HEK293 (cell line): Measurements from ENCODE around the gene NOSIP.

Experiments used
- GLIS1 ChIP-seq: fragments of 450-650 bp; formaldehyde crosslinking; IDR thresholded peaks from 2 replicates; pipeline ENCODE4 v1.5.1; 2016; ENCODE audit warnings: missing biosample characterization, missing genetic modification characterization
- KLF7 ChIP-seq: fragments of 450-650 bp; formaldehyde crosslinking; IDR thresholded peaks from 2 replicates; pipeline ENCODE4 v1.5.1; 2016; ENCODE audit warnings: missing biosample characterization, missing genetic modification characterization, borderline replicate concordance
- MYNN ChIP-seq: fragments of 450-650 bp; formaldehyde crosslinking; IDR thresholded peaks from 2 replicates; pipeline ENCODE4 v1.5.1; 2016; ENCODE audit warnings: missing biosample characterization, missing genetic modification characterization, borderline replicate concordance
- PRDM6 ChIP-seq: fragments of 450-650 bp; formaldehyde crosslinking; IDR thresholded peaks from 2 replicates; pipeline ENCODE4 v1.5.1; 2017; ENCODE audit warnings: missing biosample characterization, missing genetic modification characterization
- ZBTB17 ChIP-seq: fragments of 450-650 bp; formaldehyde crosslinking; IDR thresholded peaks from 2 replicates; pipeline ENCODE4 v1.5.1; 2016; ENCODE audit warnings: missing biosample characterization, missing genetic modification characterization
- ZBTB21 ChIP-seq: fragments of 450-650 bp; formaldehyde crosslinking; IDR thresholded peaks from 2 replicates; pipeline ENCODE4 v1.5.1; 2017; ENCODE audit warnings: missing biosample characterization, missing genetic modification characterization
- ZBTB6 ChIP-seq: fragments of 450-650 bp; formaldehyde crosslinking; IDR thresholded peaks from 2 replicates; pipeline ENCODE4 v1.5.1; 2017; ENCODE audit warnings: missing biosample characterization, missing genetic modification characterization
- ZEB2 ChIP-seq: fragments of 450-650 bp; formaldehyde crosslinking; IDR thresholded peaks from 2 replicates; pipeline ENCODE4 v1.5.1; 2016; ENCODE audit warnings: missing biosample characterization, missing genetic modification characterization
- ZIC2 ChIP-seq: fragments of 450-650 bp; formaldehyde crosslinking; IDR thresholded peaks from 2 replicates; pipeline ENCODE4 v1.5.1; 2016; ENCODE audit warnings: missing biosample characterization, missing genetic modification characterization
- ZNF202 ChIP-seq: fragments of 450-650 bp; formaldehyde crosslinking; IDR thresholded peaks from 2 replicates; pipeline ENCODE4 v1.5.1; 2016; ENCODE audit warnings: missing biosample characterization, missing genetic modification characterization, borderline replicate concordance
- ZNF350 ChIP-seq: fragments of 450-650 bp; formaldehyde crosslinking; IDR thresholded peaks from 2 replicates; pipeline ENCODE4 v1.5.0; 2017; ENCODE audit warnings: missing biosample characterization, mild to moderate bottlenecking, missing genetic modification characterization
- ZNF398 ChIP-seq: fragments of 450-650 bp; formaldehyde crosslinking; IDR thresholded peaks from 2 replicates; pipeline ENCODE4 v1.5.1; 2017; ENCODE audit warnings: missing biosample characterization, missing genetic modification characterization
- ZNF580 ChIP-seq: fragments of 450-650 bp; formaldehyde crosslinking; IDR thresholded peaks from 2 replicates; pipeline ENCODE4 v1.5.1; 2016; ENCODE audit warnings: missing biosample characterization, missing genetic modification characterization
- ZNF660 ChIP-seq: fragments of 450-650 bp; IDR thresholded peaks from 2 replicates; pipeline ENCODE4 v1.5.1; 2018; ENCODE audit warnings: missing biosample characterization, mild to moderate bottlenecking, missing genetic modification characterization
- ZNF777 ChIP-seq: fragments of 450-650 bp; formaldehyde crosslinking; IDR thresholded peaks from 2 replicates; pipeline ENCODE4 v1.5.1; 2017; ENCODE audit warnings: missing biosample characterization, missing genetic modification characterization, borderline replicate concordance

NOSIP gene

GRCh38 chr19:49506575-49507105 is 73.7 kb downstream of the NOSIP start (continued):
- TF ChIP-seq ZNF202 (no peak), ZBTB21 (tag by site-specific recombination) (no peak), ZNF777 (tag by site-specific recombination) (no peak), ZNF580 (peak; percentile 35), ZNF350 (tag by site-specific recombination) (no peak), ZBTB6 (tag by site-specific recombination) (no peak), MYNN (tag by site-specific recombination) (no peak), ZEB2 (0 out of 2 replicates have a peak, but pooled peaks have one; percentile 64), ZNF660 (tag by site-specific recombination) (peak; percentile 40; the same call in 1 of the 2 replicates), GLIS1 (no peak), ZIC2 (tag by site-specific recombination) (no peak), PRDM6 (tag by site-specific recombination) (no peak), ZNF398 (tag by site-specific recombination) (no peak), ZBTB17 (tag by site-specific recombination) (peak; percentile 4; the same call in 1 of the 2 replicates), KLF7 (tag by site-specific recombination) (no peak)
